Measurements from ENCODE around the gene GRPEL1. TPM values are rescaled to one million over a fixed set of nuclear protein-coding genes. Genes with fewer than 3 reads are reported as not detected.

GRPEL1 gene
- total and polyA plus RNA-seq, 2 of the 8 experiments (the other 6 are each of a cell fraction or from before 2014, with no cell fraction given) = 13.5 to 39.9 TPM

DNA sequence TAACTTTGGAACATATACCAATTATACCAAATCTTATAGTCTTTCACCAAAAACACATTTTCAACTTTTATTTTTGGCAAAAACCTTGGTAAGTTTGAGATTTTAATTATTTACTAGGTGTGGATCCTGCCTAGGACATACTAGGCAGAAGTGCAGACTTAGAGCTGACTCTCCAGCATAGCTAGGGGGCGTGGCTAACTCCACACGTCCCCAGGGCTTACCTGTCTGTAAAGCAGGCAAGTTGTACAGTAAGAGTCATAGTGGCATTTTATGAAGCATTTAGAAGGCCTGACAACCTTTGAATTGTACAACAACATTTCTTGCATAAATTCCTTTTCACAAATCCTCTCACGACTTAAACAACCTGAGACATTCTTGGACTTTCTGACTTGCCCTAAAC is 19.2 kb upstream of the GRPEL1 start:
- CTCF ChIA-PET (ENCODE audit: partially characterized antibody) = interaction anchor here (10.4 kb wide), 1 partner anchor 14 kb away, joined by 65 read pairs; no protein-coding TSS in a partner anchor
- WGBS, 2 experiments (ENCODE audit: extremely low coverage in 1 of 2, insufficient coverage in 1 of 2, insufficient read length in 1 of 2, insufficient replicate concordance in 2 of 2, low coverage in 1 of 2, low lambda C conversion rate in 2 of 2, missing lambda C conversion rate in 1 of 2) = 74% methylated on average over 3 of the region's 3 CpGs; no CpG with 5 or more reads in 1 of the 2 experiments
- no peak for FAIRE-seq

More for the DNA sequence above, 19.2 kb upstream of the GRPEL1 start:
- TF ChIP-seq SP1 (IDR thresholded peaks at IDR 0.05; ENCODE audit: low read depth, low read length) = no peak
- TF ChIP-seq TEAD4 (IDR thresholded peaks at IDR 0.05; ENCODE audit: low read depth, low read length) = no peak
- TF ChIP-seq, protein P1, sequence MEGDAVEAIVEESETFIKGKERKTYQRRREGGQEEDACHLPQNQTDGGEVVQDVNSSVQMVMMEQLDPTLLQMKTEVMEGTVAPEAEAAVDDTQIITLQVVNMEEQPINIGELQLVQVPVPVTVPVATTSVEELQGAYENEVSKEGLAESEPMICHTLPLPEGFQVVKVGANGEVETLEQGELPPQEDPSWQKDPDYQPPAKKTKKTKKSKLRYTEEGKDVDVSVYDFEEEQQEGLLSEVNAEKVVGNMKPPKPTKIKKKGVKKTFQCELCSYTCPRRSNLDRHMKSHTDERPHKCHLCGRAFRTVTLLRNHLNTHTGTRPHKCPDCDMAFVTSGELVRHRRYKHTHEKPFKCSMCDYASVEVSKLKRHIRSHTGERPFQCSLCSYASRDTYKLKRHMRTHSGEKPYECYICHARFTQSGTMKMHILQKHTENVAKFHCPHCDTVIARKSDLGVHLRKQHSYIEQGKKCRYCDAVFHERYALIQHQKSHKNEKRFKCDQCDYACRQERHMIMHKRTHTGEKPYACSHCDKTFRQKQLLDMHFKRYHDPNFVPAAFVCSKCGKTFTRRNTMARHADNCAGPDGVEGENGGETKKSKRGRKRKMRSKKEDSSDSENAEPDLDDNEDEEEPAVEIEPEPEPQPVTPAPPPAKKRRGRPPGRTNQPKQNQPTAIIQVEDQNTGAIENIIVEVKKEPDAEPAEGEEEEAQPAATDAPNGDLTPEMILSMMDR (IDR thresholded peaks at IDR 0.05; ENCODE audit: control extremely low read depth in 1 of 3, insufficient read depth in 1 of 3, low read depth in 1 of 3, low read length in 3 of 3) = no peak
- no peak for TF ChIP-seq TAF1 (IDR thresholded peaks at IDR 0.05; ENCODE audit: low read depth, low read length)
- TF ChIP-seq GTF2F1 (IDR thresholded peaks at IDR 0.05; ENCODE audit: borderline replicate concordance, low read depth, low read length) = no peak
- no peak for TF ChIP-seq KDM4A (IDR thresholded peaks at IDR 0.05; ENCODE audit: low read depth, low read length, severe bottlenecking)
- no peak for TF ChIP-seq POU5F1 (IDR thresholded peaks at IDR 0.05; ENCODE audit: low read depth, low read length)
- no peak for TF ChIP-seq YY1 (IDR thresholded peaks at IDR 0.05; ENCODE audit: low read depth, low read length)
- TF ChIP-seq EZH2 (IDR thresholded peaks at IDR 0.05; ENCODE audit: low read depth, low read length, severe bottlenecking) = no peak
- Histone ChIP-seq H2AFZ (ENCODE audit: low read length) (no peak overlapping the region), H4K91ac (replicated peaks; ENCODE audit: insufficient read length, low read length) (no peak overlapping the region), H3K79me2 (ENCODE audit: control insufficient read depth in 1 of 2, insufficient read depth in 2 of 2, low read length in 2 of 2) (no peaks in the 10 kb centered on the region), H2BK12ac (ENCODE audit: low read depth, low read length) (no peak overlapping the region), H3K18ac (ENCODE audit: extremely low read depth, low read length) (no peak overlapping the region), H3K4me1 (replicated peaks in 1 of 4; ENCODE audit: control insufficient read depth in 3 of 4, insufficient read depth in 4 of 4, low read length in 3 of 4) (no peaks in the 10 kb centered on the region; a peak in 1 of 7 replicates), H3K9ac (replicated peaks in 1 of 4; ENCODE audit: extremely low read depth in 1 of 4, low read depth in 3 of 4, low read length in 3 of 4) (no peak overlapping the region), H3K56ac (replicated peaks; ENCODE audit: insufficient read length, low read depth, low read length) (no peak overlapping the region), H3K79me1 (ENCODE audit: low read depth, low read length) (no peaks in the 10 kb centered on the region), H2BK120ac (replicated peaks; ENCODE audit: low read depth, low read length) (no peak overlapping the region), H2BK15ac (ENCODE audit: low read length) (no peak overlapping the region), H4K20me1 (replicated peaks in 1 of 2; ENCODE audit: control insufficient read depth in 1 of 2, insufficient read depth in 2 of 2, low read length in 2 of 2) (no peaks in the 10 kb centered on the region), H3K23me2 (ENCODE audit: low read depth, low read length) (no peaks in the 10 kb centered on the region), H2AK5ac (ENCODE audit: low read depth, low read length) (no peak overlapping the region), H4K5ac (ENCODE audit: insufficient read length, low read depth, low read length) (no peak overlapping the region), H3K9me3 (ENCODE audit: insufficient read depth in 2 of 2, low read depth in 1 of 2, low read length in 1 of 2) (peaks cover 5 to 6% of the 10 kb centered on the region in 2 experiments; a peak in 2 of 4 replicates), H3K4me2 (ENCODE audit: insufficient read depth in 1 of 2, low read depth in 2 of 2, low read length in 2 of 2) (no peak overlapping the region), H4K8ac (ENCODE audit: extremely low read depth, insufficient read depth, low read length) (no peak overlapping the region), H3K4me3 (ENCODE audit: extremely low read depth in 1 of 4, insufficient read depth in 2 of 4, low read depth in 3 of 4, low read length in 4 of 4) (no peak overlapping the region), H2BK5ac (ENCODE audit: low read depth, low read length) (no peak overlapping the region), H3K4ac (replicated peaks; ENCODE audit: insufficient read length, low read depth, low read length) (no peak overlapping the region), H3K27me3 (replicated peaks in 1 of 4; ENCODE audit: control insufficient read depth in 3 of 4, extremely low read depth in 1 of 4, insufficient read depth in 3 of 4, low read length in 3 of 4) (peaks cover 20 to 60% (median 44%) of the 10 kb centered on the region in 4 experiments), H2BK20ac (ENCODE audit: low read length) (no peak overlapping the region), H3K27ac (ENCODE audit: low read depth, low read length) (no peak overlapping the region), H3K14ac (ENCODE audit: insufficient read length) (no peak overlapping the region), H3K23ac (ENCODE audit: insufficient read length) (no peak overlapping the region), H3K36me3 (ENCODE audit: control insufficient read depth in 2 of 4, insufficient read depth in 4 of 4, low read length in 3 of 4) (no peaks in the 10 kb centered on the region)
- DNase-seq (ENCODE audit: low read depth in 1 of 2, low spot score in 2 of 2) = no peak
- POLR2A ChIA-PET (ENCODE audit: partially characterized antibody) = no interaction called here
